Kidney (tissue), 14 donors: ENCODE measurements around the gene ZMYM4. TPM values are rescaled to one million over a fixed set of nuclear protein-coding genes. Genes with fewer than 3 reads are reported as not detected.

Experiments
- DNase-seq, 5 donors: peaks; one replicate each; pipeline ENCODE4 v3.0.0-alpha.2; 2013 to 2020
- FAIRE-seq: peaks from 2 replicates; lab custom pipeline; 2012; peaks lifted over from hg19 to GRCh38; lab: Jason Lieb, UNC
- H3K27ac ChIP-seq, 2 donors: one replicate each; pipeline ENCODE4 v1.7.0; 2013; ENCODE audit warnings: low read depth in 2 of 2, low read length in 2 of 2, inconsistent platforms in 1 of 2
- H3K27me3 ChIP-seq: one replicate; pipeline ENCODE4 v1.7.1; 2013; ENCODE audit warnings: low read length, inconsistent platforms; ENCODE audit not compliant: control insufficient read depth, insufficient read depth
- H3K36me3 ChIP-seq, 3 donors: one replicate each; pipeline versions ENCODE4 v1.7.0 to v1.7.1; 2013; ENCODE audit warnings: low read length in 3 of 3, control low read depth in 1 of 3, inconsistent platforms in 1 of 3; ENCODE audit not compliant: insufficient read depth in 3 of 3, control insufficient read depth in 2 of 3
- H3K4me1 ChIP-seq, 3 donors: one replicate each; pipeline versions ENCODE4 v1.7.0 to v1.7.1; 2013; ENCODE audit warnings: low read length in 3 of 3, inconsistent platforms in 1 of 3, low read depth in 1 of 3; ENCODE audit not compliant: control insufficient read depth in 2 of 3, insufficient read depth in 2 of 3
- H3K4me3 ChIP-seq, 3 donors: one replicate each; pipeline versions ENCODE4 v1.7.0 to v1.8.1; 2013; ENCODE audit warnings: low read length in 3 of 3, control low read depth in 1 of 3, inconsistent platforms in 1 of 3
- H3K9ac ChIP-seq, 3 donors: one replicate each; pipeline versions ENCODE4 v1.7.0 to v1.7.1; 2013; ENCODE audit warnings: low read length in 3 of 3, control low read depth in 1 of 3, inconsistent platforms in 1 of 3
- H3K9me3 ChIP-seq, 3 donors: one replicate each; pipeline versions ENCODE4 v1.7.0 to v1.7.1; 2013; ENCODE audit warnings: low read length in 3 of 3, control low read depth in 1 of 3, inconsistent platforms in 1 of 3; ENCODE audit not compliant: control insufficient read depth in 2 of 3, insufficient read depth in 1 of 3
- CTCF ChIP-seq: IDR thresholded peaks from 3 replicates; pipeline ENCODE4 v1.5.1; 2012; ENCODE audit warnings: mild to moderate bottlenecking, moderate library complexity, borderline replicate concordance; ENCODE audit not compliant: insufficient read depth; ENCODE audit errors: extremely low read depth
- intact Hi-C: fragments of 100-400 bp; cut with DNase I; formaldehyde crosslinking; loops from one replicate; pipeline ENCODE4 v1.11.1; 2022
- polyA plus RNA-seq: library from polyadenylated mRNA; stranded (reverse); fragments of 350-450 nt; fragmentation: Illumina TruSeq; extraction: RNeasy Lipid Tissue Mini Kit (QIAGEN cat#74804); gene quantifications from one replicate; pipeline ENCODE4 v1.2.3, GENCODE V29; 2014; ENCODE audit warnings: low read depth, low replicate concordance; ENCODE audit not compliant: insufficient read depth
- total RNA-seq: library from RNA; stranded (reverse); fragmentation: NEBNext Ultra II Directional; extraction: Animal tissue kit (Norgen Biotek cat#: 25700); gene quantifications from one replicate; pipeline ENCODE4 v1.2.1, GENCODE V29; 2021
- donor health status: control.
- donor health status: control.
- donor health status: control.
- donor health status: control.
- donor health status: control.
- donor health status: DM: yes; HTN: yes; CAD: no.
- donor health status: Normal renal cell carcinoma (clear cell type).

Gene ZMYM4
- total and polyA plus RNA-seq, 2 donors from 2014 or later, result 11.2 to 64.4 TPM

- no peaks in the 10 kb centered on the region for H3K27me3 ChIP-seq
- no peak overlapping the region for H3K9ac ChIP-seq
- DNase-seq (no peak), FAIRE-seq (no peak)
- H3K9me3 ChIP-seq, result no peaks in the 10 kb centered on the region
- H3K4me1 ChIP-seq, result no peaks in the 10 kb centered on the region
- H3K4me3 ChIP-seq, result no peak overlapping the region
- no peak overlapping the region for H3K27ac ChIP-seq
- intact Hi-C loops, result no loop called here
- TF ChIP-seq CTCF, result no peak
- H3K36me3 ChIP-seq, result peaks cover 0 to 4% (median 0%) of the 10 kb centered on the region in 3 donors
Measured at GRCh38 chr1:35426097-35426586, 157.6 kb downstream of the ZMYM4 start.

- FAIRE-seq, result no peak
Measured at GRCh38 chr1:35428360-35428759, 159.9 kb downstream of the ZMYM4 start.

GRCh38 chr1:35430762-35431161, 162.3 kb downstream of the ZMYM4 start:
- Histone ChIP-seq H3K27me3 (no peaks in the 10 kb centered on the region), H3K27ac (no peak overlapping the region), H3K4me1 (no peaks in the 10 kb centered on the region), H3K9ac (no peak overlapping the region), H3K36me3 (peaks cover 0 to 10% (median 8%) of the 10 kb centered on the region in 3 donors), H3K9me3 (no peaks in the 10 kb centered on the region), H3K4me3 (no peak overlapping the region)
- intact Hi-C loops, result no loop called here
- FAIRE-seq (no peak), DNase-seq (no peak)
- no peak for TF ChIP-seq CTCF

More at GRCh38 chr1:35428360-35428759, 159.9 kb downstream of the ZMYM4 start:
- H3K9ac ChIP-seq, result no peak overlapping the region
- H3K4me3 ChIP-seq, result no peak overlapping the region
- intact Hi-C loops, result no loop called here
- DNase-seq, result no peak
- peaks cover 0 to 9% (median 0%) of the 10 kb centered on the region in 3 donors for H3K36me3 ChIP-seq
- no peak overlapping the region for H3K27ac ChIP-seq
- no peaks in the 10 kb centered on the region for H3K9me3 ChIP-seq
- no peaks in the 10 kb centered on the region for H3K4me1 ChIP-seq
- no peaks in the 10 kb centered on the region for H3K27me3 ChIP-seq
- TF ChIP-seq CTCF, result no peak

- FAIRE-seq (no peak), DNase-seq (no peak)
- no peak overlapping the region for H3K27ac ChIP-seq
- intact Hi-C loops, result no loop called here
- no peaks in the 10 kb centered on the region for H3K4me1 ChIP-seq
- no peak overlapping the region for H3K9ac ChIP-seq
- H3K9me3 ChIP-seq, result no peaks in the 10 kb centered on the region
- TF ChIP-seq CTCF, result no peak
- H3K27me3 ChIP-seq, result no peaks in the 10 kb centered on the region
- peaks cover 0 to 14% (median 11%) of the 10 kb centered on the region in 3 donors for H3K36me3 ChIP-seq
- H3K4me3 ChIP-seq, result no peak overlapping the region
Measured at GRCh38 chr1:35431173-35431599, 162.7 kb downstream of the ZMYM4 start.
